Measurements from ENCODE around the gene ATP8B1.

ATP8B1 gene

DNA sequence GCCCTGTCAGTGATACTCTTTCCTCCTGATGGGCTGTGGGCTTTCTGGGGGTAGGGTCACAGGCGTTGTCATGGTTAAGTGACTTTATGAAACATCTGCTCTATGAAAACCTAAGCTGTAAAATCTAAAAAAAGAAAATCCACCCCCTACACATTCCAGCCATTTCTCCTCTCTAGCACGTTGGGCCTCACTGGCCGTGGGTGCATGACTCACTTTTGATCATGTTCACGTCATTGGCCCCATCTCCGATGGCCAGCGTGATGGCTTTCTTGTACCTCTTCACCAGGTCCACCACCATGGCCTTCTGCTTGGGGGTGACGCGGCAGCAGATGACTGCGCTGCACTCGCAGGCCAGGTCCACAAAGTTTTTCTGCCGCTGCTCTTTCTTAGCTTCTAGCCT lies 142.2 kb downstream of the ATP8B1 start:
- no peaks in the 10 kb centered on the region for H3K9me3 ChIP-seq (ENCODE audit: severe bottlenecking)
- no peak for ATAC-seq (ENCODE audit: low read depth)
- no peaks in the 10 kb centered on the region for H3K4me1 ChIP-seq (ENCODE audit: insufficient read depth, poor library complexity, severe bottlenecking)
- no peak overlapping the region for H3K27ac ChIP-seq (ENCODE audit: poor library complexity, severe bottlenecking)
- no peaks in the 10 kb centered on the region for H3K27me3 ChIP-seq (ENCODE audit: insufficient read depth, poor library complexity, severe bottlenecking)
- TF ChIP-seq, protein P1, sequence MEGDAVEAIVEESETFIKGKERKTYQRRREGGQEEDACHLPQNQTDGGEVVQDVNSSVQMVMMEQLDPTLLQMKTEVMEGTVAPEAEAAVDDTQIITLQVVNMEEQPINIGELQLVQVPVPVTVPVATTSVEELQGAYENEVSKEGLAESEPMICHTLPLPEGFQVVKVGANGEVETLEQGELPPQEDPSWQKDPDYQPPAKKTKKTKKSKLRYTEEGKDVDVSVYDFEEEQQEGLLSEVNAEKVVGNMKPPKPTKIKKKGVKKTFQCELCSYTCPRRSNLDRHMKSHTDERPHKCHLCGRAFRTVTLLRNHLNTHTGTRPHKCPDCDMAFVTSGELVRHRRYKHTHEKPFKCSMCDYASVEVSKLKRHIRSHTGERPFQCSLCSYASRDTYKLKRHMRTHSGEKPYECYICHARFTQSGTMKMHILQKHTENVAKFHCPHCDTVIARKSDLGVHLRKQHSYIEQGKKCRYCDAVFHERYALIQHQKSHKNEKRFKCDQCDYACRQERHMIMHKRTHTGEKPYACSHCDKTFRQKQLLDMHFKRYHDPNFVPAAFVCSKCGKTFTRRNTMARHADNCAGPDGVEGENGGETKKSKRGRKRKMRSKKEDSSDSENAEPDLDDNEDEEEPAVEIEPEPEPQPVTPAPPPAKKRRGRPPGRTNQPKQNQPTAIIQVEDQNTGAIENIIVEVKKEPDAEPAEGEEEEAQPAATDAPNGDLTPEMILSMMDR (IDR thresholded peaks at IDR 0.05; ENCODE audit: poor library complexity, severe bottlenecking): no peak
- DNase-seq (ENCODE audit: low spot score): no peak
- peaks cover 14% of the 10 kb centered on the region for H3K36me3 ChIP-seq (ENCODE audit: low read depth)
- no peak overlapping the region for H3K4me3 ChIP-seq (ENCODE audit: severe bottlenecking)

DNA sequence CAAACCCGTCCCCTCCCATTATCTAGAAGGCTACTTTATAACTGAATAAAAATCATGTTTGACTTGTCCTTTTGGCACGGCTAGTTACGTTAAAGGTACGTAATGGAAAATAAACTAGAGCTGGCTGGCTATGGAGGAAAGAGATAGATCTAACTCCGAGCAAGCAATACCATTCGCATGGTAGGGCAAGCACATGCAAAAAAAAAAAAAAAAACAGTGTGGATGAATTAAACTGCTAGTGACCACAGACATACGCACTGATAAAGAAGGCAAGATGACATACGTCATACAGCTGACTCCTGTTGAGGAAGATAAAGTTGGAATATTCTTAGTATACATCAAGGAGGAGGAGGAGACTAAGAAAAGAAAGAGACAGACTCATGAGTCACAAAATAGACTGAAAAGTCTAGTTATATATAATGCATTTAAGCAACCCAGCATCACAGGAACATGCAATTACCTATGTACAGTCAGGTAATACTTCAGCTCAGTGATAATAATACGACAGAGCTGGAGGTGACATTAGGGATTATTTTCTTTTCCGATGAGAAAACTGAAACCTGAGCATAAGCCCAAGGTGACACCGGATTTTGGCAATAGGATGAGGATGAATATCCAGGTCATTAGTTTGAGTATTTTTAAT lies 143.5 kb downstream of the ATP8B1 start:
- no peaks in the 10 kb centered on the region for H3K27me3 ChIP-seq (ENCODE audit: insufficient read depth, poor library complexity, severe bottlenecking)
- no peak for DNase-seq (ENCODE audit: low spot score)
- H3K4me1 ChIP-seq (ENCODE audit: insufficient read depth, poor library complexity, severe bottlenecking): no peaks in the 10 kb centered on the region
- H3K27ac ChIP-seq (ENCODE audit: poor library complexity, severe bottlenecking): no peak overlapping the region
- TF ChIP-seq, protein P1 (IDR thresholded peaks at IDR 0.05; ENCODE audit: poor library complexity, severe bottlenecking): no peak
- peaks cover 23% of the 10 kb centered on the region for H3K36me3 ChIP-seq (ENCODE audit: low read depth)
- ATAC-seq (ENCODE audit: low read depth): no peak
- no peaks in the 10 kb centered on the region for H3K9me3 ChIP-seq (ENCODE audit: severe bottlenecking)
- no peak overlapping the region for H3K4me3 ChIP-seq (ENCODE audit: severe bottlenecking)

- H3K4me3 ChIP-seq (ENCODE audit: severe bottlenecking): no peak overlapping the region
- no peaks in the 10 kb centered on the region for H3K27me3 ChIP-seq (ENCODE audit: insufficient read depth, poor library complexity, severe bottlenecking)
- DNase-seq (ENCODE audit: low spot score) (no peak), ATAC-seq (ENCODE audit: low read depth) (no peak)
- no peaks in the 10 kb centered on the region for H3K9me3 ChIP-seq (ENCODE audit: severe bottlenecking)
- no peaks in the 10 kb centered on the region for H3K4me1 ChIP-seq (ENCODE audit: insufficient read depth, poor library complexity, severe bottlenecking)
- peaks cover 25% of the 10 kb centered on the region for H3K36me3 ChIP-seq (ENCODE audit: low read depth)
- no peak overlapping the region for H3K27ac ChIP-seq (ENCODE audit: poor library complexity, severe bottlenecking)
- TF ChIP-seq, protein P1 (IDR thresholded peaks at IDR 0.05; ENCODE audit: poor library complexity, severe bottlenecking): no peak
Observed at GRCh38 chr18:57657542-57657941, 145.6 kb downstream of the ATP8B1 start.

- TF ChIP-seq, protein P1 (IDR thresholded peaks at IDR 0.05; ENCODE audit: poor library complexity, severe bottlenecking): no peak
- ATAC-seq (ENCODE audit: low read depth): no peak
Observed at GRCh38 chr18:57655740-57656139, 147.4 kb downstream of the ATP8B1 start.

DNA sequence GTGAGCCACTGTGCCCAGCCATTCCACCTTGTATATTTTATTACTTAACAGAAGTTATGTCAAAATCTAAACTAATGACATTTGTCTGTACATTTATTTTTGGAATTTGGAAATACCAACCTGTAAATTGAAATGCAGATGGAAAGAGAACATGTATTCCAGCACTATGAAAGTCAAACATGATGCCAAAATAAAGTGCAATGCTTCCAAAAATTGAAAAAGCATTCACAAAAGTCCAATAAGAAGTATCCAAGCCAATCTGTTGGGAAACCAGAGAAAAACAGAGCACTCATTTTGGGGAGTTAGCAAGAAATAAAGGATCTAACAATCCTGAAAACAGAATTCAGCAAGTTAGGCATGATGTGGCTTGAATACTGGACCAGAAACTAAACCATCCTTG lies 151.2 kb downstream of the ATP8B1 start:
- Histone ChIP-seq H3K4me3 (ENCODE audit: severe bottlenecking) (no peak overlapping the region), H3K36me3 (ENCODE audit: low read depth) (peaks cover 15% of the 10 kb centered on the region), H3K4me1 (ENCODE audit: insufficient read depth, poor library complexity, severe bottlenecking) (peaks cover 10% of the 10 kb centered on the region), H3K27ac (ENCODE audit: poor library complexity, severe bottlenecking) (no peak overlapping the region), H3K9me3 (ENCODE audit: severe bottlenecking) (no peaks in the 10 kb centered on the region), H3K27me3 (ENCODE audit: insufficient read depth, poor library complexity, severe bottlenecking) (no peaks in the 10 kb centered on the region)
- TF ChIP-seq, protein P1 (IDR thresholded peaks at IDR 0.05; ENCODE audit: poor library complexity, severe bottlenecking): no peak
- no peak for DNase-seq (ENCODE audit: low spot score)
- no peak for ATAC-seq (ENCODE audit: low read depth)

More at GRCh38 chr18:57655740-57656139, 147.4 kb downstream of the ATP8B1 start:
- H3K9me3 ChIP-seq (ENCODE audit: severe bottlenecking): no peaks in the 10 kb centered on the region
- H3K27ac ChIP-seq (ENCODE audit: poor library complexity, severe bottlenecking): no peak overlapping the region
- H3K27me3 ChIP-seq (ENCODE audit: insufficient read depth, poor library complexity, severe bottlenecking): no peaks in the 10 kb centered on the region
- no peak overlapping the region for H3K4me3 ChIP-seq (ENCODE audit: severe bottlenecking)
- H3K4me1 ChIP-seq (ENCODE audit: insufficient read depth, poor library complexity, severe bottlenecking): no peaks in the 10 kb centered on the region
- peaks cover 25% of the 10 kb centered on the region for H3K36me3 ChIP-seq (ENCODE audit: low read depth)
- no peak for DNase-seq (ENCODE audit: low spot score)
